Rectal smooth muscle tissue (tissue), 1 donor: Measurements from ENCODE around the gene PPP1R12B.
"Not testable (repeated sequence)": the region's sequence is repeated elsewhere in the genome, so short reads cannot be mapped to it uniquely, and the experiment has no call there.

ENCODE experiments used
- H3K27ac ChIP-seq: one replicate; pipeline ENCODE4 v1.7.0; 2013; ENCODE audit warnings: low read depth, low read length, inconsistent platforms
- H3K27me3 ChIP-seq: one replicate; pipeline ENCODE4 v1.7.0; 2013; ENCODE audit warnings: low read length; ENCODE audit not compliant: control insufficient read depth, insufficient read depth
- H3K36me3 ChIP-seq: one replicate; pipeline ENCODE4 v1.7.0; 2013; ENCODE audit warnings: low read length; ENCODE audit not compliant: control insufficient read depth, insufficient read depth
- H3K4me1 ChIP-seq: one replicate; pipeline ENCODE4 v1.7.0; 2013; ENCODE audit warnings: low read length; ENCODE audit not compliant: control insufficient read depth, insufficient read depth
- H3K4me3 ChIP-seq: one replicate; pipeline ENCODE4 v1.7.0; 2013; ENCODE audit warnings: low read length
- H3K9ac ChIP-seq: one replicate; pipeline ENCODE4 v1.7.0; 2013; ENCODE audit warnings: low read length

PPP1R12B gene

GRCh38 chr1:202620036-202620435 is 271.5 kb downstream of the PPP1R12B start:
- not testable (repeated sequence) for H3K36me3 ChIP-seq, H3K27me3 ChIP-seq, H3K9ac ChIP-seq, H3K4me3 ChIP-seq, H3K27ac ChIP-seq
- H3K4me1 ChIP-seq: peaks cover 19% of the 10 kb centered on the region

DNA sequence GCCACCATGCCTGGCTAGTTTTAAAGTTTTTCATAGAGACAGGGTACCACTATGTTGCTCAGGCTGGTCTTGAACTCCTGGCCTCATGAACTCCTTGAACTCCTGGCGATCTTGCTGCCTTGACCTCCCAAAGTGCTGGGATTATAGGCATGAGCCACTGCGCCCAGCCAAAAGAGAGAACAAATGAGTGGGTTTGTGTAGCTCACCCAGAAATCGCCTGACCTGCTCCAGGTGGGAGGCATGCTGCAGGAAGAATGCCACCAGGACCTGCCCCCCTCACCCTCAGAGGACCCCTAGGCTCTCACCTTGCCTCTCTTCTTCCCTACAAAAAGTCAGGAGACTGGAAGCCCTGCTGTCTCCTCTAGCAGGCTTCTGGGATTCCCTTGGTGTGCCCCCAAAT is 272.9 kb downstream of the PPP1R12B start:
- H3K9ac ChIP-seq: no peak overlapping the region
- H3K4me3 ChIP-seq: no peak overlapping the region
- H3K4me1 ChIP-seq: peaks cover 9% of the 10 kb centered on the region
- H3K27me3 ChIP-seq: no peaks in the 10 kb centered on the region
- H3K36me3 ChIP-seq: no peaks in the 10 kb centered on the region
- no peak overlapping the region for H3K27ac ChIP-seq

DNA sequence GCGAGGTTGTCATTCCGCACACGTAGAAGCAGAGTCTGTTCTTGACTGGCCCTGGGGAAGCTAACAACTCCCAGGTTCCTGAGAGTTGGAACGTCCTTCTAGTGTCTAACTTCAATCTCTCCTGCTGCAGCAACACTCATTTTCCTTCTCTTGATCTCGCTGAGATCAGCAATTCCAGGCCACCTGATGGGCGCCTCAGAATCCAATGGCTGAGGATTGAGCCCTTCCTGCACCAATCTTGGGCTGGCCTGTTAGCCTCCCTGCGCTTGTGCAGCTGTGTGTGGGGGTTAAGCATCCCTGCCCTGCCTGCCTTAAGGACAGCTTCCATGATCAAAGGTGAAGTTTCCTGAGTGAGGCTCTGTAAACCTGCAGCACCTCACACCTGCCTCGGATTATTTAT is 273.9 kb downstream of the PPP1R12B start:
- no peak overlapping the region for H3K9ac ChIP-seq
- no peaks in the 10 kb centered on the region for H3K27me3 ChIP-seq
- no peak overlapping the region for H3K4me3 ChIP-seq
- H3K4me1 ChIP-seq: peaks cover 9% of the 10 kb centered on the region
- H3K27ac ChIP-seq: no peak overlapping the region
- no peaks in the 10 kb centered on the region for H3K36me3 ChIP-seq

DNA sequence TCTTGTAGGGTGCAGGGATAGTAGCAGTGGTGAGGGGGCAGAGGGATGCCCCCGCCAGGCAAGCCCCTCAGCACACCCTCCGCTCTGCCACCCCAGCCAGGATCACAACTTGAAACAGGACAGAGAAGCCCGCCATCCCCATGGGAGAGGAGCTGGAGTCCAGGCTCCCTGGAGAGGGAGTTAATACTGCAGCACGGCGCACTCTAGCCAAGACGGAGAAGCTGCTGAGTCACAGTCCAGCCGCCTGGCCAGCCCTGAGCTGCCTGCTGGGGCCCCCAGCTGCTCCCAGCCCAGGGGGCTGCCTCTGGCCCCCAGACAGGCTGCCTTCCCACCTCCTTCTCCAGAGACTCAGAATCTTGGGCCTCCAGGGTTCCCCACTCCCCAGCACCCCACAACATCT is 274.6 kb downstream of the PPP1R12B start:
- peaks cover 9% of the 10 kb centered on the region for H3K4me1 ChIP-seq

DNA sequence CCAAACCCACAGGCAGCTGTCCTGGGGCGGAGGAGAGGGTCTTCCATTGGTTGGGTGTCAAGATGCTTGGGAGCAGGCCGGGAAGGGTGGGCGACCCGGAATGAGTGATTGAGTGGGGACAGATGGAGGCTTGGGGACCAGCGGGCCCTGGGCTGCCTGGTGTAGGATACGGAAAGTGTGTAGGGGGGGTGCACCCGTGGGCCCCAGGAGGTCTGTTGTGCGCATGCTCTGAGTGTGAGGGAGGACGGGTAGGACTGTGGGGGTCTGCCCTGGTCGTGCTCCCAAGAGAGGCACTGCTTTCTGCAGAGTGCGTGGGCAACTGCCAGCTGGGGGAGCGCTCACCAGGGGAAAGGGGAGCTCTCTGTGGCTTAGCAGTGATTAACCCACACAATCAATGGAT is 275.0 kb downstream of the PPP1R12B start:
- not testable (repeated sequence) for H3K4me3 ChIP-seq, H3K9ac ChIP-seq, H3K4me1 ChIP-seq, H3K27ac ChIP-seq, H3K27me3 ChIP-seq, H3K36me3 ChIP-seq

More for the DNA sequence above, 274.6 kb downstream of the PPP1R12B start:
- no peak overlapping the region for H3K9ac ChIP-seq
- peak overlapping the region; percentile 38 for H3K27ac ChIP-seq
- no peak overlapping the region for H3K4me3 ChIP-seq
- no peaks in the 10 kb centered on the region for H3K36me3 ChIP-seq
- no peaks in the 10 kb centered on the region for H3K27me3 ChIP-seq

GRCh38 chr1:202624088-202624780 is 275.7 kb downstream of the PPP1R12B start:
- H3K36me3 ChIP-seq: no peaks in the 10 kb centered on the region
- no peaks in the 10 kb centered on the region for H3K27me3 ChIP-seq
- no peak overlapping the region for H3K4me3 ChIP-seq
- H3K4me1 ChIP-seq: peaks cover 6% of the 10 kb centered on the region
- H3K9ac ChIP-seq: no peak overlapping the region
- no peak overlapping the region for H3K27ac ChIP-seq

- Histone ChIP-seq H3K27ac (no peak overlapping the region), H3K4me3 (no peak overlapping the region), H3K27me3 (no peaks in the 10 kb centered on the region), H3K4me1 (peaks cover 4% of the 10 kb centered on the region), H3K9ac (no peak overlapping the region), H3K36me3 (no peaks in the 10 kb centered on the region)
These were observed 276.2 kb downstream of the PPP1R12B start for GRCh38 chr1:202624781-202625108.

DNA sequence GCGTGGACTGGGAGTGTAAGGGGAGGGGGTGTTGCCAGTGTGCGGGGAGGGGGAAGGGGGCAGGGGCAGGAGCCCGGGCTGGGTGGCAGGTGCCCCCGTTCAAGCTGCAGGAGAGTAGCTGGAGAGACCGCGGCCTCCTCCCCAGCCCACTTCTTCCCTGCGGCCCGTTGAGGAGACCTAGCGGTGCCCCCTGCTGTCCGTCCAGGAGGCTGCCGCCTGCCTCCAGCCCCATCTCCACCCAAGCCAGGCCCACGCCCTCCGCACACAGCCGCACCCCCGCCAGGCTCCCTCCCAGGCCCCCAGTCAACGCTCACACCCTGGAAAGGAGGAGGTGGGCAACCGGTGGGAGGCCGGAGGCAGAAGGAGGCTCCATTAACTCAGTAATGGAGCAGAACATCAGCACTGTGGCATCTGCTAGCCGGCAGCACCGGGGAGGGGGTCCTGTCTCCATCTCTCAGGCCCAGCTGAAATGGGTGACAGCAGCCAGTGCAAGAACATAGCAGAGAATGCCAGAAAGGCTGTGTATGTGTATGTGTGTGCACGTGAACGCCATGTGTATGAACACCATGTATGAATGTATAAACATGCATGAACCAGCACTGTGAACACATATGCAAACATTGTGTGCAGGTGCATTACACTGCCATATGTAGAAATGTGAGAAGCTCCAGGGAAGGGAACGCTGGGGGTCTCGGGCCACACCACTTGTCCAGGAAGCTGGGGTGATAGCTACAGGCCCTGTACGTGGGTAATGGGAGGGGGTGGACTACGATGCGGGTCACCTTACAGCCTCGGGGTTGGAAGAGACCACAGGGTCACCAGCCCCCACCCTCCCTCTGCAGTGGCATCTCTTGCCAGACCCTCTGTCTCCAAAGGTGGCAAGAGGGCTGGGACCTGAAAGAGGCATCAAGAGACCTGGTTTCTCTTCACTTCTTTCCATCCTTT is 277.2 kb downstream of the PPP1R12B start:
- Histone ChIP-seq H3K27me3 (no peaks in the 10 kb centered on the region), H3K4me1 (peaks cover 4% of the 10 kb centered on the region)

GRCh38 chr1:202627036-202627435 is 278.5 kb downstream of the PPP1R12B start:
- H3K27ac ChIP-seq, H3K4me3 ChIP-seq, H3K4me1 ChIP-seq, H3K9ac ChIP-seq, H3K27me3 ChIP-seq, H3K36me3 ChIP-seq: not testable (repeated sequence)

More for the DNA sequence above, 277.2 kb downstream of the PPP1R12B start:
- Histone ChIP-seq H3K4me3 (no peak overlapping the region), H3K9ac (no peak overlapping the region), H3K27ac (no peak overlapping the region), H3K36me3 (no peaks in the 10 kb centered on the region)

DNA sequence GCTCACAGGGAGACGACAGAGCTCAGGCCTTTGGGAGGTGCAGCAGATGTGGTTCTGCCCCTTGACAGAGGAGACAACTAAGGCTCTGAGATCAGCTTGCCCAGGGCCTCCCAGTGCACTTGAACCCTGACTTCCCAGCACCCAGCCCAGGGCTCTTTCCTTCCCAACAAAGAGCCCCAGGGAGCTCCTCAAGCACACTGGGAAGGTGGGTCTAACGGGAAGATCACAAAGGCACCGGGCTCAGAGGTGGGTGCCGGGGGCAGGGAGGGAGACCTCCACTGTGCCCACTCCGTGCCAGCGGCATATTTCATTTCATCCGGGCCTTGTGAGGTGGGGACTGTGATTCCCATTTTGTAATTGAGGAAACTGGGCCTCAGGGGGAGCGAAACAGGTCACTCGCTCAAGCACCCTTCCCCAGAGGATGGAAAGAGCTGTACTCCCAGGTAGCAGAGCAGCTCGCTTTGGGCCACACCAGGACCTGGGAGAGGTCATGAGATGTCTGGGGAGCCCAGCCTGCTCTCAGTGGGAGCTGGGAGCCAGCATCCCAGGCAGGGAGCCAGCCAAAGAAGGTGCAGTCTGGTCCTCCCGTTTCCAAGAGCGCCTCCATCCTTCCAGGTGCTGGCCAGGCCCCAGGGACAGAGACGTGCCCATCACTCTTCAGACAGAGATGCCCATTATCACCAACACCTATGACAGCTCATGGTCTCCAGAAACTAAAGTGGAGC is 279.5 kb downstream of the PPP1R12B start:
- H3K27ac ChIP-seq: no peak overlapping the region
- no peak overlapping the region for H3K4me3 ChIP-seq
- no peak overlapping the region for H3K9ac ChIP-seq
- no peaks in the 10 kb centered on the region for H3K27me3 ChIP-seq
- H3K4me1 ChIP-seq: peaks cover under 1% of the 10 kb centered on the region
- H3K36me3 ChIP-seq: no peaks in the 10 kb centered on the region

DNA sequence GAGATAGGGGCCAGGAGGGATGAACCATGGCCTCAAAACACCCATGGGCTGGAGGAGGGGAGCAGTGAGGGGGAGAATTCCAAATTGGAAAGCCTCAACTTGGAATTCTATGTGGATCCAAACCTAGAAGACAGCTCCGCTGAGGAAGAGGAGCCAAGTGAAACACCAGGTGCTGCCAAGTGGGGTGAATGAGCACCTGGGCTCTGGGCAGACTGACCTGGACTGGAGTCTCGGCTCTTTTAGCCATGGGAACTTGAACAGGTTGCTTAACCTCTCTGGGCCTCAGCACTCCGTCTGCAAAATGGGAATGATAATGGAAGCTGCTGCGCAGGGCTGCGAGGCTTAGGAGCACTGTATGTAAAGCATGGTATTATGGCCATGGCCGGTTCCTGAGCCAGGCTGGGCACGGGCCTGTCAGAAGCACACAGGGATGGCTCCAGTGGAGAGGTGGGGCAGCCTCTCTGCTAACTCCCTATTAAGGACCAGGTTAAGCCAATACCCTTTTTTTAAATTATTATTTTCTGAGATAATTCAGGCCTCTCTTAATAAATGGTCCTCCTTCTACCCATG is 280.2 kb downstream of the PPP1R12B start:
- no peaks in the 10 kb centered on the region for H3K27me3 ChIP-seq
- no peak overlapping the region for H3K9ac ChIP-seq
- H3K27ac ChIP-seq: no peak overlapping the region
- H3K4me3 ChIP-seq: no peak overlapping the region
- H3K4me1 ChIP-seq: no peaks in the 10 kb centered on the region
- no peaks in the 10 kb centered on the region for H3K36me3 ChIP-seq

GRCh38 chr1:202629257-202629811 is 280.8 kb downstream of the PPP1R12B start:
- H3K4me1 ChIP-seq, H3K36me3 ChIP-seq, H3K4me3 ChIP-seq, H3K9ac ChIP-seq, H3K27ac ChIP-seq, H3K27me3 ChIP-seq: not testable (repeated sequence)
